NCI-H510A (cell line): ENCODE data around the gene DGCR8.
A peak's percentile ranks its signal among the peaks of the same experiment; 100 is the strongest.

Source experiments
- DNase-seq: peaks from one replicate; lab custom pipeline; 2025; lab: John Stamatoyannopoulos, UW

DGCR8 gene

DNA sequence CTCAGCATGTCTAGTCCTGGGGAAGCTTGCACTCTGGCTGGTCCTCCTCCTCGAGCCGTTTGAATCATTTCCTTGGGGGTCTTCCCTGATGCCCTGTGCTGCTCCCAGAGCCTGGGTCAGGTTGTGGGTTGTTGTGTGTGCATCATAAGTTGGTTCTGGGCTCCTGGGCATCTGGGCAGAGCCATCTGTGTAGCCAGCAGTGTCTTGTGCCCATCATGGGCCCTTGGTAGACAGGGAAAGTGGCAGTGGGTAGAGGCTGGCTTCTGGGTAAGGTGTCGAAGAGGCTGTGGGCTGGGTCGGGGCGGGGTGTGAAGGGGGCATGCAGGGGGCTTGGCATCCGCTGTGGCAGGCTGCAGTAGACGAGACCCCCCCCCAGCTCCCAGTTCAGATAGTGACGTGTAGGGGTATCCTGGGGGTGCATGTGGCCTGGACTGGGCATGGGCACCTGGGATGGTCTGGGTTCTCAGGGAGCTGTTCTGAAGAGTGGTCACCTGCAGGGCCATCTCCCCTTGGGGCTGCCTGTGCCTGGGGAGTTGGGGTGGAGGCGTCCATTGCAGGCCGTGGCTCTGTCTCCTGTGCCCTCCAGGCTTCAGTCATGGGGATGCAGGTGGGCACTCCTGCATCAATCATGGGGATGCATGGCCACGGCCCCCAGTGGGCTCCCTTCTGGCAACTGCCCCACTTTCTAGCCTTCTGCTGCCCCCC lies 44.2 kb downstream of the DGCR8 start:
- no peak for DNase-seq

GRCh38 chr22:20125201-20126174 lies 45.4 kb downstream of the DGCR8 start:
- DNase-seq = no peak

DNA sequence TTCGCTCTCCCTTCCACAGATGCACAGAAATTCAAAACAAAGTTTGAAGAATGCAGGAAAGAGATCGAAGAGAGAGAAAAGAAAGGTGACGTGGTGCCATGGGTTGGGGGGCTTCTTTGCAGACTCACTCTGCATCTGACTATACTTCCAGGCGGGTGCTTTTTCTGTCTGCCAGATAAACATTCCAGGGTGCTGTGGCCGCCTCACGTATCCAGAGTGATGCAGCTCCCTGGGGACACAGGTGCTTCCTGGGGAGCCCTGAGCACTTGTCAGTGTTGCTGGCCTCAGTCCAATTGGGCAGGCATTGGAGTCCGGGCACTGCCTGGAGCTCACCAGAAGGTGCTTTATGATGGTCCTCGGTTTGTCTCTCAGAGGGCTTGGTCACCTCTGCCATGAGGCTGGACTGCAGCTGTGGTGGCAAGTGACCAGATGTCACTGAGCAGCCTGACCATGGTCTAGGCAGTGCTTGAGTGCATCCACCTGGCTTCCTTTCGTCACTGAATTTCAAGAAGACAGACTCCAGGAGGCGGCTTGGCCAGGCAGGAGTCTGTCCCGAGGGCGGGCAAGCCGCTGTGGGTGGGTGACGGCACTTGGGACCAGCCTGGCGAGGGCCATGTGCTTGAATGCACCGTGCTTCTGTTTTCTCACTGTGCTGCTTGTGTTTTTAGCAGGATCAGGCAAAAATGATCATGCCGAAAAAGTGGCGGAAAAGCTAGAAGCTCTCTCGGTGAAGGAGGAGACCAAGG lies 46.4 kb downstream of the DGCR8 start:
- DNase-seq = no peak

DNA sequence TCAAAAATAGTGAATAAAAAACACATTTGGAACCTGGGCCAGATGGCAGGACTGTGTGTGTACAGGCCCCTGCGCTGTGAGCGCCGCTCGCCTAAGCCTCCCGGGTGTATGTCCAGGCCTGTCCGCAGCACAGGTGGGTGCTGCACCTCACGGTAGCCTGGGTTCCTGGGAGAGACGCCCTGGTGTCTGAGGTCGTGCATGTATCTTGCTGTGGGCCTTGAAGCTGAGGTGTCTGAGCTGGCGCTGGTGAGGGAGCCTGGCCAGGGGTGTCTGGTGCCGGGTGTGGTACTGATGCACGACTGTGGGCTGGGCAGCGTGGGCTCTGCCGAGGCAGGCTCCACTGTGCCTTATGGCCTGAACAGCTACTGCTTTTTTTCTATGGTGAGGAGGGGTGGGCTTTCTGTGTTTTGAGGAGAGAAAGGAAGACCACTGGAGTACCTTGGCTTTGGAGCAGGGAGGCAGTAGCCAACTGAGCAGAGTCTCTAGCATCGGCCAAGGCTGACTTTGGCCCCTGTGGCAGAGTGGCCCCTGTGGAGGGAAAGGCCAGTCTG lies 47.4 kb downstream of the DGCR8 start:
- no peak for DNase-seq

- DNase-seq = no peak
These were observed 48.0 kb downstream of the DGCR8 start for GRCh38 chr22:20127869-20128618.

GRCh38 chr22:20128619-20128901 lies 48.5 kb downstream of the DGCR8 start:
- DNase-seq = no peak

DNA sequence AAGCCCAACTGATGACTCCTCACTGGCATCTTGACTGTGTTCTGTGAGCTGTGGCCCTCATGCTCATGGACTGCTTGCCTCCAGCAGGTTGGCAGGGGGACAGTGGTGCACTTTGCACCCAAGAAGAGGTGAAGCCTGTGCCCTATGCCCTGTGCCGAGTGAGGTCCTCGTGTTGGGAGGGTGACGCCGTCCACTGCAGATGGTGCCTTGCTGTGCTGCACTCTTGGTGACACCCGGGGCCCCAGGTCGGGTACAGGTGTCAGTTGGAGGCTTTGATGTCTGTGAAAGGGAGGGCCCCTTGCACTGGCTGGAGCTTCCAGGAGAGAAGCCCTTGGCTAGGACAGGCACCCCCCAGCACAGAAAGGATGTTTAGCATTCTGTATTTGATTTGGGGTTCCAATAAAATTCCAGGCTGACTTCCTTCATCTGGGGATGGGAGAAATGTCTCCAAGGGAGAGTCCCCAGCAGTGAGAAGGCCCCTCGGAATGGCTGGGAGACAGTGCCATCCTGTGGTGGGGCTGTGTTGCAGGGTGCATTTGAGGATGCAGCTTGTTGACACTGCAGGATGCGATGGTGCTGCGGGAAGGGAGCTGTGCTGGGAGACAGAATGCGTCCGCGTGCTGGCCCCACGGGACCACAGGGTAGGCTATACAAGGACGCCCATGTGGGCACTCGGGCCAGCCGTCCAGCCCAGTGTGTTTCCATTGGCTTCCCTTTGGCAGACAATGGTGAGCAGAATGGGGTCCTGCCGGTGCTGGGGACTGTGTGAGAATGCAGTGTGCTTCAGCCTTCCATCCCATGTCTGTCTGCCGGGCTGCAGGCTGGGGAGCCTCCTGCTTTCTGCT lies 49.1 kb downstream of the DGCR8 start:
- DNase-seq = no peak

DNA sequence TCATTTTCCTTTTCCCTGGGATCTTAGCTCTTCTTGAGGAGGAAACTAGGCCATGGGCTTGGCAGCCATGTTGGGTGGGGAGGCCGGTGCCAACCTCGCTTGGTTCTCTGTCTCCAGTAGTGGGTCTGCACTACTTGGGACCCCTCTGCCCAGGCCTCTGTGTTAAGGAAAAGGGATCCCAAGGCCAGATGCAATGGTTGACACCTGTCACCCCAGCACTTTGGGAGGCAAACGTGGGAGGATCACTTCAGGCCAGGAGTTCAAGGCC lies 49.6 kb downstream of the DGCR8 start:
- DNase-seq = no peak

DNA sequence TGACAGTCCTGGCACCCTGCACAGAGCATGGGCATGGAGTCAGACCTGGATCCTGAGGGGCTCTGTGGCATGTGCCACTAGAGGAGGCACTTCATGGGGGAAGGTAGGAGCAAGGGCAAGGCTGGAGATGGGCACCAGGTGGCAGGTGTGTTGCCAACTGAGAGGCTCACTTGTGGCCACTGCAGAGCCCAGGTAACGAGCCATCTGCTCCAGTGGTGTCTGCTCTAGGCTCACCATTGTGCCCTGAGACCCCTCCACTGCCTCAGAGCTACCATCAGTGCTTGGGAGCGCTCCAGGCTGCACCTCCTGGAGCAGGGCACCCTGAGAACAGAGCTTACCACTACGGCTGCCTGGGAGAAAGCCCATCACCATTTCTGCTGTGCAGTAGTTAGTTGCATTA lies 50.3 kb downstream of the DGCR8 start:
- DNase-seq = no peak

DNA sequence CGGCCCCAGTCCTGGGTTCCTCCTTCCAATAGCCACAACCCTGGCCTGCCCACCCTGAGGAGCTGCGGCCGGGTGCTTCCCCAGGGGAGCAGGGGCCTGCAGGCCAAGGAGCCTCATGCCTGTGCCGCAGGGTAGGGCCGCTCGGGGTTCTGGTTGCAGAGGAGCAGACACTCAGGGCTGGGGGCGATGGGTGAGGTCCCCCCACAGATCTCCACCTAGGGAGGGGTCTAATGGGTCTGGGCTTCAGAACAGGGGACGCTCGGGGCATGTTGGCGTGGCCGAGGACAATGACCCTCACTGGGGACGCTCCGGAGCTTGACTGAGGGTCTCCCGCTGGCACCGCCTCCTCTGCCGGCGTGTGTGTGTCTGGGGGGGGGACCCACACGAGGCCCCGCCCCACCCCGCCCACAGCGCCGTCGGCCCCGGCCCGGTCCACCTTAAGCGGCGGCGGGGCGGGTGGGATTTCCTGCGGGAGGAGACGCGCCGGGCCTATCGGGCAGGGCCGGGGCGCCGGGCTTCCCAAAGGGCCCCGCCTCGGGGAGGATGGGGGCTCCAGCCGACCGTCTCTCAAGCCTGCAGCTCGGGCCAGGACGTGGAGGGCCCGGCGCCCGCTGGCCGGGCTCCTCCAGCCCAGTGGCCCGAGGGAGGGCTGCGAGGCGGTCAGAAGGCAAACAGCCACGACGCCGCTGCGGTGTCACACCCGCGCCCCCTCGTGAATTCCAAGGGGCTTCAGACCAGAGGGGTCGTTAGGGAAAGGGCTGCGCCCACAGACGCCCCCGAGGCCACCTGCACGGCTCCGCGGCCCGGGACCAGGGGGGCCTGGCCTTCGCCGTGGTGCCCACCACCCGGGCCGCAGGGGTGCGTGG lies 50.9 kb downstream of the DGCR8 start:
- DNase-seq = peak; percentile 47

GRCh38 chr22:20131597-20131858 lies 51.5 kb downstream of the DGCR8 start, which contains the start of gene ZDHHC8:
Gene ZDHHC8 (plus strand): TSS chr22:20131804. CDS start chr22:20131948, 144 bp downstream.
- DNase-seq = no peak

DNA sequence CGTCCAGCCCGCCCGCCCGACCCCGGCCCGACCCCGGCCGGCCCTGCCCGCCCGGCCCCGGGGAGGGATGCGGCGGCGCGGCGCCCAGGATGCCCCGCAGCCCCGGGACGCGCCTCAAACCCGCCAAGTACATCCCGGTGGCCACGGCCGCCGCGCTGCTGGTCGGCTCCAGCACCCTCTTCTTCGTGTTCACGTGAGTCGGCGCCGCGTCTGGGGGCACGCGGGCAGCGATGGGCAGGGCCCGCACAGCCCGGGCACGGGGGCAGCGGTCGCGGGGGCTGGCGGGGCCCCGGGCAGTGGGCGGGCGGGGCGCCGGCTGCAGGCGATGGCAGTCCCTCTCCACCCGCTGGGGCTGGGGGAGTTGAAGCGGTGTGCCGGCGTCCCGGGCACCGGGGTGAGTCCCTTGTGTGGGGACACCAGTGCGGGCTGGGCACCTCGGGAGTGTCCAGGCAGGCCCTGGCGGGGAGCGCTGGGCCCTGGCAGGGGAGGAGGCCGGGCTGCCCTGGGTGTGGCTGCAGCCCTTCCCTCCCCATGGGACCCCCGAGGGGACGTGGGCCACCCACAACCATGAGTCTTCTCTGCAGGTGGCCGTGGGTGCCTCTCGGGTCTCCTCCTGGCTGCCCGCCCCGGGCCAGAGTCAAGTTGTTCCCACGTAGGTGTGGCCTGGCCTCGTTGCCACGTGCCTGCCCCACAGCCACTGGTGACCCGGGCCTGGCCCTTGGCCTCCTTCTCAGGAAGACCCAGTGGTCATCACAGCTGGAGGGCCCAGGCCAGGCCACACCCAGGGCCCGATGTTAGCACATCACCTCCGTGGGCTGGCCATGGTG lies 52.0 kb downstream of the DGCR8 start:
- DNase-seq = no peak

DNA sequence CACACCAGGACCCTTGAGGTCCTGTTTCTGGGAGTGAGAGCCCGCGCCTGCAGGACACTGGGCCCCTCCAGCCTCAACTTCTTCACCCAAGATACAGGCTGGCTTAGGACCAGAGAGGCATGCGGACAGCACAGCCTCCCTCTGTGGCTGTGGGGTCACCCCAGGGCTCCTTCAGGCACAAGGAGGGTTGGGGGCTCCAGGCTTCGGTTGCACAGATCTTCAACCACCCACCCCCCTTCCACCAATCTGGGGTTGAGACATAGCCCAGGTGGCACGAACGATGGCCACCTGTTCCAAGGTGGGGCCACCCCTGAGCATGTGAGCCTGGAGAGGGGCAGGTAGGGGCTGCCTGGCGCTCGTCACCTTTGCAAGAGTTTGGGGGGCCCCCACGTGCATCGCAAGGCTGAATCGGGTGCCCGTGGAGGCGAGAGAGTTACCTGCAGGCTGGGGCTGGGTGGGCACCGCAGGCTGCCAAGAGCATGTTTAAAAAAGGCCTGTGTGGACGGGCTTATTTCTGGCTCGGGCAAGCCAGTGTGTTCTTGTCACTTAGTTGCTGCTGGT lies 52.7 kb downstream of the DGCR8 start:
- DNase-seq = no peak

DNA sequence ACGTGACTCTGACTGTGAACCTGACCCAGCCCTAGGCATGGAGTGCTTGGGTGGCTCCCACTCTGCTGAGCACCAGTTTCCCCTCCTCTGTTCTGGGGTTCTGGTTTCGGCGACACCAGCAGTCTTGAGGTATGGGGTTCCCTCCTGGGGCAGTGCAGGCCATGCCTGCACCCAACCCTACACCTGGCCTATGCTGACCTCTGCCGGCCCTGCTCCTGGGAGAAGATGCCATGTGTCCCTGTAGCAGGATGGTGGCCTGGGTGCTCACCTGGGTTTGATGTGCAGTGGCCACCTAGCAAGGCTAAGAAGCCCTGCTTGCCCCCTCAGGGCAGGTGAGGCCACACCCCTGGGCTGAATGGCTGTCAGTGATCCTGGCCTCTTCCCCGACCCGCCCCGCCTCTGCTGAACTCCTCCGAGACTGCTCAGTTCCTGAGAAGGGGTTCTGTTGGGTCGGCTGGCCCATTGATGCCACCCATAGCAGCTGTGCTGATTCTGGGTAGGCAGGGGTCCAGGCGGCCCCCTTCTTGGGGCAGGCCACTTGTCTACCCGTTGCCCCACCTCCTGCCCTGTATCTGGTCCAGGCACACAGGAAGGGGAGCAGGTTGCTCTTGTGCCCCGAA lies 54.0 kb downstream of the DGCR8 start:
- no peak for DNase-seq

GRCh38 chr22:20135265-20135664 lies 55.2 kb downstream of the DGCR8 start:
- no peak for DNase-seq

DNA sequence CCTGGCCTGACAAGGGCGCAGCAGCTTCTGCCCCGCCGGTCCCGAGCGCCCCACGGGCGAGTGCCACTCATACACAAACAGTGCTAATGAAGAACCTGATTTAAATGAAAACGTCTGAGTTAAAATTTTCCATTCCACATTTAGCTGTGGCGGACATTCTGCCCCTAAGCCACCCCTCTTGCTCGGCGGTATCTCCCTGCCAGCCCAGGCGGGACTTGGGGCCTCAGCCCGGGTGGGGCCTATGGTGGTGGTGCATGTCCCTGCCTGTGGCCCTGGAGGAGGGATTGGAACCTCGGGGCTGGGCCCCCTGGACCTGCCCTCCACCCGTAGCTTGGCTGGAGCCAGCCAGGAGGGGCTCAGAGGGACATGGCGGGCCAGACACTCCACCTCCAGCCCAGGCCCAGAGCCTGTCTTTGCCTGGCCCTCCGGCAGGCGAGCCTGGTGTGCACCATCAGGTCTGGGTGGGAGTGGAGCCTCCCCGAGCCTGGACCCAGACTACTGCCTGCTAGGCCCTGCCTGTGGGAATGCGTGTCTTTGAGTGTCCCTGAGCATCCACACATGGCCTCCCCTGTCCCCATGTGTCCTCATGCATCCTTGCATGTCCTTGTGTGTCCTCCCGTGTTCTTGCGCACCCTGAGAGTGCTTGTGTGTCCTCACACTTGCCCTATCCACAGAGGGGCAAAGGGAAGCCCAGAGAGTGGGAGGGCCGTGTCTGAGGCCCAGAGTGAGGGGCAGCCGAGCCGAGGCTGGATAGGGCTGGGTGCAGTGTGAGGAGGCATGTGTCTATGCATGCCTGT lies 56.0 kb downstream of the DGCR8 start:
- DNase-seq = no peak

DNA sequence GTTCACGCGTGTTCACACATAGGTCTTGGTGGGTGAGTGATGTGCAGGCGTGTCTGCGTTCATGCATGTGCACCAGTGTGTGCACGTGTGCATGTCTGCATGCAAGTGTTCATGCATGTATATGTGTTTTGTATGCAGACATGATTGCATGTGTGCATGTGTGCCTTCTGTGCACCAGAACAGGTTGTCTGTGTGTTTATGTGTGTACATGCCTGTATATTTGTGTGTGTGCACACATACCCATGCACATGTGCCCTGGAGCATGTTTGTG lies 56.5 kb downstream of the DGCR8 start:
- DNase-seq = no peak

DNA sequence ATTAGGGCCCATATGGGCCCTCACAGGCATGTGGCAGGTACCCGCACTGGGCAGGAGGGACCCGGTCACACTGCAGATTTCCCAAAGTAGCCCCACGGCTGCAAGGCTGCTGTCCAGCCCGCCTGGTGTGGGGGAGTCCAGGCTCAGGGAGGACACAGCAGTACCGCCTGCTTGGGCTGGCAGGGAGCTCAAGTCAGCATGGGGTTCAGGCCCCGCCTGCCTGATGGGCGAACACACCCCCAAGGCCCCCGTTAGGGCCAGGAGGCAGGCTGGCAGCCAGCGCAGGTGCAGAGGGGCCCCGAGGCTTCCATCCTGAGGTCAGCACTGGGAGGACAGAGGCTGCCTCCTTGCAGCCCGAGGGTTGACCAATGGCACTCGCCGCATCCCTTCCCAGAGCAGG lies 57.1 kb downstream of the DGCR8 start:
- no peak for DNase-seq
